ENCODE measurements around the gene DNMT3B.
A peak's percentile ranks its signal among the peaks of the same experiment; 100 is the strongest.

DNMT3B gene

GRCh38 chr20:32828029-32828680 lies 66.0 kb downstream of the DNMT3B start:
- DNase-seq: peak; percentile 35

GRCh38 chr20:32829311-32830005 lies 67.3 kb downstream of the DNMT3B start:
- no peak for DNase-seq

- DNase-seq: peak; percentile 92
Observed at GRCh38 chr20:32830437-32830836, 68.3 kb downstream of the DNMT3B start.

DNA sequence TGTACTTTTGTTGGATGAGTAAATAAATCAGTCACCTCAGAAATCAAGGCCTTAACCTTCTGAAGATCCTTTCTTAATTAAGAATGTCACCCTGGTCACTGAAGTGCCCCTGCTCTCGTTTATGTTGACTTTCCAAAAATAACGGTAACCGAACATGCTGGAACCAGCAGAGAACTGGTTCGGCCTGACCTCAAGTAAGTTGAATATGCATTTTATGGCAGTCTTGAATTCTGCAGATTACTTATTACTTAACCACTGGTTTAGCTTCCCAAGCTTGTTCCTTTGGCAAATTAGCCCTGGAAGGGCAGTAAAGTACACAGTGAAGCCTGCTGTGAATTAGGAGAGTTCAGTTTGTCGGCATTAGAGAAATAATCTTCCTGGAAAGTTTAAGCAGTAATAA lies 69.8 kb downstream of the DNMT3B start:
- DNase-seq: no peak

- no peak for DNase-seq
Observed at GRCh38 chr20:32832664-32833063, 70.5 kb downstream of the DNMT3B start.

DNA sequence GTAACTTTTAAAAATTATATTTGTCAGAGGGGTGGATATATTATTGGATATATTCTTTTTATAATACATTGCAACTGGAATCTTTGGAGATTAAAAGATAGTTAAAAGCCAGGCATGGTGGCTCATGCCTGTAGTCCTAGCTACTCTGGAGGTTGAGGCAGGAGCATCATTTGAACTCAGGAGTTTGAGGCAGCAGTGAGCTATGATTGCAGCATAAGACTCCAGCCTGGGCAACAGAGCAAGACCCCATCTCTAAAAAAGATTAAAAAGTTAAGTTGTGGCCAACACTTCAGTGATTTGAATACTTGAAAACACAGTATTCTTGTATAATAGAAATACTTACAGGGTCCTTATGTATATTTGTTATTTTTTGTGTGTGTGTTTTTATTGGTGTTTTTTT lies 72.8 kb downstream of the DNMT3B start:
- no peak for DNase-seq

DNA sequence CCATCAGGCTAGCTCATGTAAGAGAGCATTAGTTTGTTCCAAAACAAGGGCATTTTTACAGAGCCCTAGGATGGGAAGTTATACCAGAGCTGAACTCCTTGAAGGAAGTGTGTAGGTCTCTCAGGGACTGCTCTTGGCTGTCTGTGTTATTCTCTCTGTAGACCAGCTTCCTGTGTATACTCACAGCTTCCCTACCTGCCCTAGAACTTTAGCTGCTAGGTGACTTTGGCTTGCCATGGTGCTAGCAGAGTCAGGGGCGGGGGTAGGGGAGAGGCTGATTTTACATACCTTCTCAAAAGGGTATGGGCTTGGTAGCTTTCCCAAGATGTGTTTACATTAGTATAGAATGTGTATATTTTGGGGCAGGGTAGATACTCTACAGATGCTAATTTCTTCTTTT lies 75.0 kb downstream of the DNMT3B start:
- no peak for DNase-seq

- no peak for DNase-seq
Observed at GRCh38 chr20:32839227-32839981, 77.2 kb downstream of the DNMT3B start.

DNA sequence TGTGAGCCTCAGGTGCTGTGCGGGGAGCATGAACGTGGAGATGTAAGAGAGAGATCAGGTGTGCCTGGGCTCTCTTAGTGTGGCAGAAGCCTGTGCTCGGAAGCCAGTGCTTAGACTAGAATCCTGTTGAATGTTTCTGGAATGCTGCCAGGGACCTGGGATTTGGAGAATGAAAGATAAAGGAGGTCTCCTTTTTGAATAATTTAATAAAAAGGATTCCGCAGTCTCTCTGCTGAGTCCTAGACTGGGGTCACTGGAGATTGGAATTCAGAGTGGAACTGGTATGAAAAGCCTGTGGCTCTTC lies 77.7 kb downstream of the DNMT3B start:
- no peak for DNase-seq

DNA sequence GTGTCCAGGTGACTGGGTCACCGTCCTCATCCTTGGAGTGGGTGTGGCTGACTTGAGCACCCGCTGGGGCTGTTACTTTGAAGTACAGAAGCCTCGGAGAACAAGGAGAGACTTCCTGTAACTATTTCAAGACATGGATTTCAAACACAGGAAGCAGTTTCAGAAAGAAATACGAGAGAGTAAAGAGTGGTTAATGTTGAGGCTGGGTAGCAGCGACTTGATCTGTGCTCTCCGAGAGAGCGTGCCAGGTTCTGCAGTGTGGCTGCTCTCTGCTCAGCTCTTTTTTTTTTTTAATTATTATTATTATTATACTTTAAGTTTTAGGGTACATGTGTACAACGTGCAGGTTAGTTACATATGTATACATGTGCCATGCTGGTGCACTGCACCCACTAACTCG lies 79.0 kb downstream of the DNMT3B start:
- no peak for DNase-seq

GRCh38 chr20:32841632-32842031 lies 79.4 kb downstream of the DNMT3B start:
- no peak for DNase-seq

GRCh38 chr20:32842688-32843524 lies 80.7 kb downstream of the DNMT3B start:
- no peak for DNase-seq

DNA sequence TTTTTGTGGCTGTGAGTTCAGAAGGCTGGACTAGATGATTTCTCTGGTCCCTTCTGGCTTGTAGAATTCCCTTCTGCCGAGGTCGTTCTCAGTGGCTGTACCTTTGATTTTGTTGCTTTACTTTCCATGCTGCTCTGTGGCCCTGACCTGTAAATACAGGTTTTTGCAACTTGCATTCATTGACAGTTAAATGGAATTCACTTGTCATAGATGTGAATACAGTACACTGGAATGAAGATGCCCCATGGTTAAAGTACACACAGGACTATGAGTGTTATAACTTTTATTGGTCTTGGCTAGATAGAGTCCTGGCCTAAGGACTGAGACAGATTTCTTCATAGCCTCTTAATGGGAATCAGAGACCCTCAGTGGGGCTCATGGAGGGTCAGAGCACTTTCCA lies 83.6 kb downstream of the DNMT3B start:
- DNase-seq: no peak

- DNase-seq: no peak
Observed at GRCh38 chr20:32846852-32847251, 84.7 kb downstream of the DNMT3B start.

- DNase-seq: no peak
Observed at GRCh38 chr20:32847964-32848363, 85.8 kb downstream of the DNMT3B start.

DNA sequence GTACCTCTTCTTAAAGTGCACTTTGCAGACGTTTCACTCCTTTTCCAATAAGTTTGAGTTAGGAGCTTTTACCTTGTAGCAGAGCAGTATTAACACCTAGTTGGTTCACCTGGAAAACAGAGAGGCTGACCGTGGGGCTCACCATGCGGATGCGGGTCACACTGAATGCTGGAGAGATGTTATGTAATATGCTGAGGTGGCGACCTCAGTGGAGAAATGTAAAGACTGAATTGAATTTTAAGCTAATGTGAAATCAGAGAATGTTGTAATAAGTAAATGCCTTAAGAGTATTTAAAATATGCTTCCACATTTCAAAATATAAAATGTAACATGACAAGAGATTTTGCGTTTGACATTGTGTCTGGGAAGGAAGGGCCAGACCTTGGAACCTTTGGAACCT lies 86.7 kb downstream of the DNMT3B start:
- no peak for DNase-seq

- DNase-seq: no peak
Observed at GRCh38 chr20:32849577-32849976, 87.4 kb downstream of the DNMT3B start.

- no peak for DNase-seq
Observed at GRCh38 chr20:32855387-32855786, 93.2 kb downstream of the DNMT3B start.

- no peak for DNase-seq
Observed at GRCh38 chr20:32858189-32858588, 96.0 kb downstream of the DNMT3B start.
